ENCODE results near the gene PEA15. TPM values are rescaled to one million over a fixed set of nuclear protein-coding genes. Genes with fewer than 3 reads are reported as not detected.

Gene PEA15
- total RNA-seq (250 and 270 TPM in 2 replicates), polyA plus RNA-seq (304 and 336 TPM in 2 replicates), polyA minus RNA-seq (252 and 361 TPM in 2 replicates), Bru-seq, nascent RNA (percentile 89 among the genes with signal in this experiment), BruChase-seq, experiment 1, labeled RNA remaining after a 6-hour chase (percentile 99 among the genes with signal in this experiment), BruChase-seq, experiment 2, labeled RNA remaining after a 2-hour chase (percentile 97 among the genes with signal in this experiment)
- polyA plus RNA-seq (2011; cell fraction: cytosol; rRNA removed), result 558 and 641 TPM in 2 replicates
- polyA plus RNA-seq (2011; cell fraction: nucleus; rRNA removed), result 219 and 231 TPM in 2 replicates
- 244 and 310 TPM in 2 replicates for polyA plus RNA-seq (2012)
- 30.9 TPM for polyA minus RNA-seq (2011; cell fraction: cytosol; rRNA and poly(A)+ RNA removed)
- 35.7 and 58.7 TPM in 2 replicates for polyA minus RNA-seq (2011; cell fraction: nucleus; rRNA and poly(A)+ RNA removed)
- long read RNA-seq, transcript PEA15-201 (4 exons, 2,471 nt), result major isoform, 81 of 188 reads
- long read RNA-seq, partial matches to known transcripts, result 91 of 188 reads
- long read RNA-seq, other reads (novel, unspliced or antisense), result 15 of 188 reads

GRCh38 chr1:160205242-160206035 lies at the start of gene PEA15:
PEA15 (plus strand) TSS chr1:160205384; CDS start chr1:160211545, 6,161 bp downstream.
- ChIA-PET POLR2A (no interaction called here), CTCF (interaction anchor here (1.1 to 13.4 kb wide), 6 partner anchors 8 to 87 kb away, joined by 3 to 183 read pairs (median 16); no protein-coding TSS in a partner anchor)
- intact Hi-C loops (cut with micrococcal nuclease) (loop anchor here (1.0 to 5.0 kb wide), 4 partner anchors 12 to 137 kb away; partner anchors contain the start of genes COPA, NCSTN and PEX19), dilution Hi-C loops (cut with MboI; ENCODE audit: extremely low pct_ligation_motif_present, low sequenced_read_pairs) (no loop called here)
- Histone ChIP-seq H3K79me2 (ENCODE audit: control insufficient read depth, insufficient read depth, low read length) (peaks cover 50% of the 10 kb centered on the region), H4K20me1 (replicated peaks; ENCODE audit: control insufficient read depth, extremely low read depth, insufficient read depth, low read length) (no peaks in the 10 kb centered on the region), H3K4me3 (replicated peaks in 1 of 3; ENCODE audit: insufficient read depth in 1 of 3, low read depth in 1 of 3, low read length in 3 of 3) (peak within 1 kb of the TSS; percentile 55 to 81 (median 72)), H3K9me1 (replicated peaks; ENCODE audit: control insufficient read depth, extremely low read depth, insufficient read depth, low read length) (no peaks in the 10 kb centered on the region), H3K9me3 (replicated peaks; ENCODE audit: control insufficient read depth, insufficient read depth, low read length) (no peaks in the 10 kb centered on the region), H3K36me3 (ENCODE audit: control insufficient read depth in 2 of 2, extremely low read depth in 1 of 2, insufficient read depth in 2 of 2, low read length in 2 of 2) (peaks cover 3% of the 10 kb centered on the region in 2 experiments), H3K27me3 (ENCODE audit: control insufficient read depth in 2 of 2, insufficient read depth in 2 of 2, low read length in 2 of 2) (no peaks in the 10 kb centered on the region), H3K27ac (ENCODE audit: insufficient read depth, low read depth, low read length) (peak within 1 kb of the TSS; percentile 73), H2AFZ (ENCODE audit: low read depth, low read length) (peak within 1 kb of the TSS; percentile 55), H3K4me1 (ENCODE audit: control insufficient read depth, extremely low read depth, insufficient read depth, low read length) (peaks cover 45% of the 10 kb centered on the region), H3K4me2 (ENCODE audit: insufficient read depth, low read length) (peak within 1 kb of the TSS; percentile 77), H3K9ac (replicated peaks; ENCODE audit: extremely low read depth, insufficient read depth, low read length) (peak within 1 kb of the TSS; percentile 91)
- no peak for FAIRE-seq
- no peak for TF ChIP-seq MAX (IDR thresholded peaks at IDR 0.05; ENCODE audit: insufficient read depth, insufficient read length)
- peak; percentile 80 for TF ChIP-seq POLR2AphosphoS5 (IDR thresholded peaks at IDR 0.05; ENCODE audit: insufficient read depth, low read depth, low read length)
- peak; percentile 54 for DNase-seq (ENCODE audit: low read depth, low spot score)
- no TSS peak for BruUV-seq (replicated peaks)

- POLR2A ChIA-PET, result no interaction called here
- Histone ChIP-seq H3K9me1 (replicated peaks; ENCODE audit: control insufficient read depth, extremely low read depth, insufficient read depth, low read length) (no peaks in the 10 kb centered on the region), H3K9me3 (replicated peaks; ENCODE audit: control insufficient read depth, insufficient read depth, low read length) (no peaks in the 10 kb centered on the region), H3K4me1 (ENCODE audit: control insufficient read depth, extremely low read depth, insufficient read depth, low read length) (no peaks in the 10 kb centered on the region), H3K27ac (ENCODE audit: insufficient read depth, low read depth, low read length) (no peak overlapping the region), H3K27me3 (ENCODE audit: control insufficient read depth in 2 of 2, insufficient read depth in 2 of 2, low read length in 2 of 2) (peaks cover 10 to 13% of the 10 kb centered on the region in 2 experiments), H2AFZ (ENCODE audit: low read depth, low read length) (no peak overlapping the region), H3K36me3 (ENCODE audit: control insufficient read depth in 2 of 2, extremely low read depth in 1 of 2, insufficient read depth in 2 of 2, low read length in 2 of 2) (no peaks in the 10 kb centered on the region), H3K9ac (replicated peaks; ENCODE audit: extremely low read depth, insufficient read depth, low read length) (no peak overlapping the region), H3K4me2 (ENCODE audit: insufficient read depth, low read length) (no peak overlapping the region), H3K79me2 (ENCODE audit: control insufficient read depth, insufficient read depth, low read length) (no peaks in the 10 kb centered on the region), H4K20me1 (replicated peaks; ENCODE audit: control insufficient read depth, extremely low read depth, insufficient read depth, low read length) (no peaks in the 10 kb centered on the region), H3K4me3 (replicated peaks in 1 of 3; ENCODE audit: insufficient read depth in 1 of 3, low read depth in 1 of 3, low read length in 3 of 3) (no peak overlapping the region)
- BruUV-seq (replicated peaks), result no TSS peak
- intact Hi-C loops (cut with micrococcal nuclease), result no loop called here
- FAIRE-seq (no peak), DNase-seq (ENCODE audit: low read depth, low spot score) (no peak)
- CTCF ChIA-PET, result interaction anchor here (1.1 to 1.6 kb wide), 3 partner anchors 37 to 220 kb away, joined by 3 to 4 read pairs (median 3); no protein-coding TSS in a partner anchor
- dilution Hi-C loops (cut with MboI; ENCODE audit: extremely low pct_ligation_motif_present, low sequenced_read_pairs), result no loop called here
- TF ChIP-seq GATA2 (IDR thresholded peaks at IDR 0.05; ENCODE audit: insufficient read depth, insufficient read length, low read depth, low read length), result no peak
- TF ChIP-seq MYC (IDR thresholded peaks at IDR 0.05; ENCODE audit: low read depth, low read length), result no peak
- TF ChIP-seq CTCF (IDR thresholded peaks at IDR 0.05; ENCODE audit: extremely low read depth in 1 of 2, insufficient read depth in 1 of 2, low read depth in 1 of 2, low read length in 2 of 2), result no peak
- no peak for TF ChIP-seq MAX (IDR thresholded peaks at IDR 0.05; ENCODE audit: insufficient read depth, insufficient read length)
- TF ChIP-seq JUN (IDR thresholded peaks at IDR 0.05; ENCODE audit: borderline replicate concordance, insufficient read depth, insufficient read length, low read depth), result no peak
- no peak for TF ChIP-seq POLR2AphosphoS5 (IDR thresholded peaks at IDR 0.05; ENCODE audit: insufficient read depth, low read depth, low read length)
- no peak for TF ChIP-seq FOS (IDR thresholded peaks at IDR 0.05; ENCODE audit: borderline replicate concordance, insufficient read depth, low read length)
- TF ChIP-seq POLR2A (IDR thresholded peaks at IDR 0.05; ENCODE audit: low read depth, low read length), result no peak
- TF ChIP-seq EZH2 (IDR thresholded peaks at IDR 0.05; ENCODE audit: borderline replicate concordance, low read depth, low read length, severe bottlenecking), result no peak
These were observed 48.8 kb upstream of the PEA15 start for GRCh38 chr1:160156361-160156760.

Data from endothelial cell of umbilical vein (primary cell).